BJ (cell line): ENCODE data around the gene PRAC1. TPM values are rescaled to one million over a fixed set of nuclear protein-coding genes. Genes with fewer than 3 reads are reported as not detected.

Experiments used
- CTCF ChIA-PET: fragments of 350-600 bp; formaldehyde crosslinking; extraction: SDS; loops from one replicate; lab custom pipeline; 2021; ENCODE audit warnings: antibody characterized with exemption, inconsistent platforms; lab: Yijun Ruan, JAX
- POLR2A ChIA-PET: fragments of 300-600 bp; sonication (Branson Sonifier 250); formaldehyde crosslinking; extraction: SDS; loops from one replicate; lab custom pipeline; 2021; ENCODE audit warnings: antibody characterized with exemption; lab: Charles Lee
- DNase-seq: peaks from one replicate; pipeline ENCODE4 v3.0.0-alpha.2; 2011; ENCODE audit warnings: low read depth
- H3K27me3 ChIP-seq: 2 replicates; pipeline ENCODE4 v1.6.0; 2011; ENCODE audit warnings: low read length; ENCODE audit not compliant: control insufficient read depth, insufficient read depth
- H3K36me3 ChIP-seq: 2 replicates; pipeline ENCODE4 v1.5.1; 2011; ENCODE audit warnings: low read length; ENCODE audit not compliant: control insufficient read depth, insufficient read depth
- H3K4me3 ChIP-seq: 2 replicates; pipeline ENCODE4 v1.5.1; 2011; ENCODE audit warnings: low read depth, mild to moderate bottlenecking, control low read depth, low read length
- CTCF ChIP-seq: IDR thresholded peaks from 2 replicates; pipeline ENCODE4 v1.5.1; 2011; ENCODE audit warnings: low read depth, mild to moderate bottlenecking, control low read depth, inconsistent platforms, low read length, moderate library complexity; ENCODE audit not compliant: insufficient read depth
- polyA plus RNA-seq: library from polyadenylated mRNA; depleted of rRNA; stranded (reverse); fragments of >200 nt; gene quantifications from 2 replicates; pipeline ENCODE4 v1.2.3, GENCODE V29; 2011

The PRAC1 gene
- polyA plus RNA-seq, 1 experiment: not detected

- ChIA-PET POLR2A (no interaction called here), CTCF (interaction anchor here (1.5 kb wide), 1 partner anchor 30 kb away, joined by 3 read pairs; no protein-coding TSS in a partner anchor)
- Histone ChIP-seq H3K36me3 (no peaks in the 10 kb centered on the region), H3K4me3 (no peak overlapping the region), H3K27me3 (peaks cover 55% of the 10 kb centered on the region)
- no peak for DNase-seq
- no peak for TF ChIP-seq CTCF
Measured at GRCh38 chr17:48754500-48755261, 32.4 kb upstream of the PRAC1 start.

- CTCF ChIA-PET: interaction anchor here (0.9 to 1.5 kb wide), 2 partner anchors 29 to 30 kb away, joined by 3 to 4 read pairs; no protein-coding TSS in a partner anchor
- peaks cover 59% of the 10 kb centered on the region for H3K27me3 ChIP-seq
- no peak for TF ChIP-seq CTCF
- no peak for DNase-seq
- no peak overlapping the region for H3K4me3 ChIP-seq
- POLR2A ChIA-PET: interaction anchor here (0.5 kb wide), 1 partner anchor 114 kb away, joined by 3 read pairs; no protein-coding TSS in a partner anchor
- no peaks in the 10 kb centered on the region for H3K36me3 ChIP-seq
Measured at GRCh38 chr17:48753794-48754499, 31.6 kb upstream of the PRAC1 start.

GRCh38 chr17:48752399-48753288 lies 30.3 kb upstream of the PRAC1 start:
- Histone ChIP-seq H3K27me3 (peaks cover 58% of the 10 kb centered on the region), H3K4me3 (no peak overlapping the region), H3K36me3 (no peaks in the 10 kb centered on the region)
- CTCF ChIA-PET: interaction anchor here (0.9 kb wide), 1 partner anchor 27 kb away, joined by 4 read pairs; no protein-coding TSS in a partner anchor
- no peak for DNase-seq
- TF ChIP-seq CTCF: no peak
- POLR2A ChIA-PET: no interaction called here

- Histone ChIP-seq H3K4me3 (no peak overlapping the region), H3K36me3 (no peaks in the 10 kb centered on the region), H3K27me3 (peaks cover 63% of the 10 kb centered on the region)
- TF ChIP-seq CTCF: no peak
- POLR2A ChIA-PET: no interaction called here
- DNase-seq: no peak
- CTCF ChIA-PET: interaction anchor here (0.9 to 1.3 kb wide), 4 partner anchors 27 to 80 kb away, joined by 3 to 8 read pairs (median 3); no protein-coding TSS in a partner anchor
Measured at GRCh38 chr17:48751733-48752398, 29.5 kb upstream of the PRAC1 start.
